ENCODE measurements around the gene FILIP1.

FILIP1 gene

GRCh38 chr6:75467284-75467683, 26.3 kb downstream of the FILIP1 start:
- no peak for DNase-seq (ENCODE audit: low read depth)
- no peak for TF ChIP-seq CTCF (conservative IDR thresholded peaks at IDR 0.05; ENCODE audit: control insufficient read depth, insufficient read depth, low read depth, low read length)
- no peak overlapping the region for H3K4me3 ChIP-seq (ENCODE audit: control insufficient read depth, low read depth, low read length)

DNA sequence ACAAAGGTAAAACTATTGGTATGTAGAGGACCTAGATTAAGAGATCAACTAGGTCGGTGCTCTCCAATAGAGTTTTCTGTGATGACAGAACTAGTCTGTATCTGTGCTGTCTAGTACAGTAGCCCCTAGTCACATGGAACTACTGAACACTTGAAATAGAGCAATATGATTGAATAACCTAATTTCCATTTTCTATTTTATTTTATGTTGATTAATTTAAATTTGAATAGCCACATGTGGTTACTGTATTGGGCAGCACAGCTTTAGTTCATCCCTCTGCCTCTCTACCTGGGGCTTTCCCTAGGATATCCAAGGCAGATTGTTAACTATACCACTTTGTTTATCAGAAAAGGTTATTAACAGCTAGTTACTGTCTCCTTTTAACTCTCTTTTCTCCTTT, 27.0 kb downstream of the FILIP1 start:
- no peak overlapping the region for H3K4me3 ChIP-seq (ENCODE audit: control insufficient read depth, low read depth, low read length)
- no peak for TF ChIP-seq CTCF (conservative IDR thresholded peaks at IDR 0.05; ENCODE audit: control insufficient read depth, insufficient read depth, low read depth, low read length)
- no peak for DNase-seq (ENCODE audit: low read depth)

- TF ChIP-seq CTCF (conservative IDR thresholded peaks at IDR 0.05; ENCODE audit: control insufficient read depth, insufficient read depth, low read depth, low read length) = no peak
- H3K4me3 ChIP-seq (ENCODE audit: control insufficient read depth, low read depth, low read length) = no peak overlapping the region
- DNase-seq (ENCODE audit: low read depth) = no peak
Observed at GRCh38 chr6:75463908-75464307, 29.7 kb downstream of the FILIP1 start.

DNA sequence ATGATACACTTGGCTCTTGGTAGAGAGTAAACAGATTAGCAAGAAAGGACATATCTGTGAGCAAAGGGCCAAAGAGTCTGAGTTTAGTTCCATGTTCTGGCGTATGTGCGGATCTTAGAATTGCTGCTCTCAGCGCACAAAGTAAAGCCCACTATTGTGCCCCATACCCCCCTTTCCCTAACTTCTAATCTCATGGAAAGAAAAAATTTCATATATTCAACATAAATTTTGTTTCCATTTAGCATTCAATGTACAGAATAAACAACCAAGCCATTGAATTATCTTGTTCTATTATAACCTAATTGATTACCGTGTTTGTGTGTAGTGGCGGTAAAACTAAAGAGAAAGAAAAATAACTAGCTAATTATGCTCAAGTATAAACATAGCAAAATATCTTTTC, 30.5 kb downstream of the FILIP1 start:
- no peak for DNase-seq (ENCODE audit: low read depth)
- H3K4me3 ChIP-seq (ENCODE audit: control insufficient read depth, low read depth, low read length) = no peak overlapping the region
- no peak for TF ChIP-seq CTCF (conservative IDR thresholded peaks at IDR 0.05; ENCODE audit: control insufficient read depth, insufficient read depth, low read depth, low read length)

DNA sequence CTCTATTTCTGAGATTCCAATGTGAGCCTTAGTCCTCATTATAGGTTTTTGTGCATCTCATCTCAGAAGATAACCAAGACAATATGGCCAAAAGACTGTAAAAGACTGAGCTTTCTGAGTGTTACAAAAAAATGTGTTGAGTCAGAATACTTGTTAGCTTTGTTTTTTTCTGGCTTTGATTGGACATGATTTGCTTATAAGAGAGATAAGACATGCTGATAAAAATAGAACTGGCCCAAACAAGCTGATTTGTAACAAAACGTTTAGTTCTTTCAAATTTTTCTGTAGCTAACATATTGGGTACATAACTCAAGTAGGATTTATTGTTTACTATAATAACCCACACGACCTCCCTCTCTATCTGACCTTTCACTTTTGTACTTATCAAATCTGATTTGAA, 32.9 kb downstream of the FILIP1 start:
- DNase-seq (ENCODE audit: low read depth) = peak; percentile 23
- no peak for TF ChIP-seq CTCF (conservative IDR thresholded peaks at IDR 0.05; ENCODE audit: control insufficient read depth, insufficient read depth, low read depth, low read length)

GRCh38 chr6:75458895-75459294, 34.7 kb downstream of the FILIP1 start:
- H3K4me3 ChIP-seq (ENCODE audit: control insufficient read depth, low read depth, low read length) = no peak overlapping the region
- no peak for TF ChIP-seq CTCF (conservative IDR thresholded peaks at IDR 0.05; ENCODE audit: control insufficient read depth, insufficient read depth, low read depth, low read length)
- DNase-seq (ENCODE audit: low read depth) = peak; percentile 94

More for the DNA sequence above, 32.9 kb downstream of the FILIP1 start:
- H3K4me3 ChIP-seq (ENCODE audit: control insufficient read depth, low read depth, low read length) = no peak overlapping the region

- no peak overlapping the region for H3K4me3 ChIP-seq (ENCODE audit: control insufficient read depth, low read depth, low read length)
- DNase-seq (ENCODE audit: low read depth) = no peak
- no peak for TF ChIP-seq CTCF (conservative IDR thresholded peaks at IDR 0.05; ENCODE audit: control insufficient read depth, insufficient read depth, low read depth, low read length)
Observed at GRCh38 chr6:75450903-75451302, 42.7 kb downstream of the FILIP1 start.
